NCI-H446 (cell line): Measurements from ENCODE around the gene PTPRQ.

Experiments used
- DNase-seq, 2 experiments: peaks; one replicate each; lab custom pipeline; 2025; lab: John Stamatoyannopoulos, UW

PTPRQ gene

DNA sequence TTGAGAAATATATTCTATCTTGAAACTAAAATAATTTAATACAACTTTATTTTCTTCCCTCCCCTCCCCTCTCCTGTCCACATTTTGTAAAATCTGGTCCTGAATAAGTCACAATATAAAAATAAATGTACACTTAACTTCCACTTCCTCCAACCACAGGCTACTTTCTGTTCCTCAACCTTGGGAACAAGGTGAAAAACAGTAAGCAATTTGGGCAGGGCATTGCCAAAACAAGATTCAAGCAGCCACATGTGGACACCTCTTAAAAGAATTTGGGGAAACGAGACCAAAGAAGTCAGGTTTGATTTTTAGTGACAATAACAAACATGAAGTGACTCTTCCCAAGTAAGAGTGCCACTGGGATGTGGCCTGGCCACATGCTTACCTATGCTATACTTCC, 115.7 kb downstream of the PTPRQ start:
- no peak for DNase-seq

DNA sequence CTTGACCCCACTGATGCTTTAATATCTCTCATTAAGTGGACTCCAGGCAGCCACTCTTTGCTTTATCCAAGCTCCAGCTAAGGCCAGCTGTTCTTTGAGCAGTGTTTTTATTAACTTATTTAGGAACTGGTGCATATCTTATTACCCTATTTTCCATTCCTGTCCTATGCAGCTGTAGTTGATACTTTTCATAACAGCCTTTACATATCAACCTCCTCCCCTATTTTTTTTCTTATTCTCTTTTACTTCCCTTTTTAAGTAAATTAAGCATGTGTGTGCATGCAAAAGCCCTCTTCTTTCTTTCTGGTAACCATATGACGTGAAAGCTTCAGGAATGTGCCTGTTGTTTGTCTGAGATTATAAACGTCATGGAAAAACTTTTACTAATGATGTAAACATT, 121.2 kb downstream of the PTPRQ start:
- no peak for DNase-seq

- DNase-seq = no peak
Observed at GRCh38 chr12:80567401-80567800, 123.4 kb downstream of the PTPRQ start.

DNA sequence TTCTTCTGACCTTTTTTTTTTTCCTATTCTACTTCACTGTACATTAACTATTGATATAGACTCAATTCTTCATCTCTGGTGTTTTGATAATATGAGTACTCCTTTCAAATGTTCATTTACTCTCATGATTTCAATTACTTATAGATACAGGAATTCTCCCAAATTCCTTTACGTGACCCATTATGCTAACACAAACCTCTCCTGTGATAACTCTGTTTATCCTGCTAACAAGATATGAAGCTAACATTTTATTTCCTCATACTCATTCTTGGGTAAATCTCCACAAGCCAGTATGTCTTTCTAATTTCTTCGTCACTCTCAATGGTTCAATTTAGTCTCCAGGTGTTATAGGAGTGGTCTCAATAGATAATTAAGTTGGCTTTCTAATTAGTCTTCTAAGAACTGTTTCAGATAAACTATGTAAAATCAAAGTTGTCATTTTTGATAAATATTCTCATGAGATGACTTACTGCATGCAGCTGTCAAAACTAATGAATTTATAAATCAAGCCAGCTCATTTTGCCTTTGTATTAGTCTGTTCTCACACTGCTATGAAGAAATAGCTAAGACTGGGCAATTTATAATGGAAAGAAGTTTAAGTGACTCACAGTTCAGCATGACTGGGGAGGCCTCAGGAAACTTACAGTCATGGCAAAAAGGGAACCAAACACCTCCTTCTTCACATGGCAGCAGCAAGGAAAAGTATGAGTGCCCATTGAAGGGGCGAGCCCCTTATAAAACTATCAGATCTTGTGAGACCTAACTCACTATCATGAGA, 132.8 kb downstream of the PTPRQ start:
- no peak for DNase-seq

DNA sequence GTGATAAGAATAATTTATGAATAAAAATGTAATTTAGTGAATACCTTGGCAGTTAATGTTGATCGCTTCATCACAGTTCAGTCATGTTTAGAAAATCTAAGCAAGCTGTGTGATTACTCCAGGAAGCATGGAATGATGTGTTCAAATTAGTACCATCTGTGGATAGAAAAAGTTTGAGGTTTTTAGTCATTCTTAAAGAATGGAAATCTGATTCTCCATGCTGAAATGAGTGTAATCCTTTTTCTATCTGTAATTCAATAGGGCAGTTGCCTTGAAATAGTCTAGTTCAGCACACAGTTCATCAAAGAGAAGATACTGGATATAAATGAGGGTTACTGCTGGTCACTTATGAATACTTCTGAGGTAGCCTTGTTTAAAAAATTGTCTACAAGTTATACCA, 136.2 kb downstream of the PTPRQ start:
- DNase-seq = no peak

DNA sequence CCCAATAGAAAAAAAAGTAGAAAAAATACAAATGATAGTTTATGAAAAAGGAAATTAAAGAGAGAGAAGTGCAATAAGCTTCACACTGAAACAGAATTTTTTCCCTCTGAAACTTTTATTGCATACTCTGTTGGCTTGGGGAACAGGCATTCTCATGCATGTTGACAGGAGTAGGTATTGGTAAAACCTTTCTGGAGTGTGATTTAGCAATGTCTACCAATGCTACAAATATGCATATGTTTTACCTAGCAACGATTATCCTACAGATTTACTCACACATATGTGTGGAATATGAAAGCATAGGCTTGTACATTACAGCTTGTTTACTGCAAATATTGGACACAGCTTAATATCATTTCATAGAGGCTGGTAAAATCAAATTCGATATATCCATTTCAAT, 137.7 kb downstream of the PTPRQ start:
- DNase-seq = no peak

GRCh38 chr12:80582431-80582830, 138.4 kb downstream of the PTPRQ start:
- DNase-seq = no peak

DNA sequence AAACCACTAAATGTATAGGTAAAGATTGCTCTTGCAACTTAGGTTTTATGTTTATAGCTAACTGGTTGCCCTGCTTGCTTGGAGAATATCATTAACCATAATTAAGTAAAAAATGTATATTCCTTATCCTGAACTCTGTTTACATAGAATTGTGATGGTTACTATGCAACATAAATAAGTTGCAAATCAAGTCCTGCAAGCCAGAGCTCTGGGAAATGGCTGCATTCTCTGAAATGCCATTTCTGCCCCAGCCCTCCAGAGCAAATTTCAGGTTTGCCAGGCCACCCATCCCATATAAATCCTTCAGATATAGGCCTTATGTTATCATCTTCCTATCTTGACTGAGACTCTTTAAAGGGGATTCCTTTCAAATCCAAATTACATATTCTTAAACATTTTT, 145.0 kb downstream of the PTPRQ start:
- DNase-seq = no peak

- DNase-seq = no peak
Observed at GRCh38 chr12:80590085-80590484, 146.1 kb downstream of the PTPRQ start.

DNA sequence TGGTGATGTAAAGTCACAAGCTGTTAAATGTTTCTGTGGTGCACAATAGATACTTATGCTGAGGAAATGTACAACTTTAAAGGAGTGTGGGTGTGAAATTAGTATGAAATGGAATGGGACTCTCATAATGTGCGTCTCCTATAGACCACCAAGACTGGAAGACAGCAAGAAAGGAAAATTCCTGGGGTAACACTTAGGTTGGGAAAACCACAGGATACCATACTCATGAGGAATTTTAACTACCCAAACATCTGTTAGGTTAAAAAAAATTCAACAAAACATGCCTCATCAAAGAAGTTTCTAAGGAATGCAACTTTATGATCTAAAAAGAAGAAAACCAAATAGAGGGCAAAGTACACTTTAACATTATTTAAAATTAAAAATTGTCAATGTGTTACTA, 149.7 kb downstream of the PTPRQ start:
- no peak for DNase-seq

- no peak for DNase-seq
Observed at GRCh38 chr12:80596509-80596908, 152.5 kb downstream of the PTPRQ start.

DNA sequence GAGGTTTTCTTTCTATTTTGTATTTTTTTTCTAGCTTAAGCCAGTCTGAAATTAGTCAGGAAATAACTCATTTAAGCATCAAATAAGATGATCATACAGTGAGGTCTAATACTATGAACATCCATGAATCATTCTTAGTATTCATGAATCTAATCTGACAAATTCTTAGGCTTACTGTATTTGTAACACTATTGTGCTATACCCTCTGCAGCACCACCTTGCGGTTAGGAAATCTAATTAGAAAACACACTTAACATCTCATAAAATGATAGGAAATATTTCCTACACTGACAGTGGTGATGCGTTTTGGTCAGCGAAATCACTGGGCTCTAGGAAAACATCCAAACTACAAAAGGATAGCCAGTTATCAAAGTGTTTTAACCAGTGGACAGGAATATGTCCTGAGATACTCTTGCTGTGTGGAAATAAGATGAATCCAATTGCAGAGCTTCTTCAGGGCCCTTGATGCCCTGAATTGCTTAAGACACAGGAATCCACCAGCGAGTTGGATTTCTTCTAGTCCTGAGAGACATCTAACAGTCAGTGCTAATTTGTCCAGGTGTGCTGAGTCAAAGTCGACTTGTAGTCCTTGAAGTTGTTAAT, 154.1 kb downstream of the PTPRQ start:
- no peak for DNase-seq

DNA sequence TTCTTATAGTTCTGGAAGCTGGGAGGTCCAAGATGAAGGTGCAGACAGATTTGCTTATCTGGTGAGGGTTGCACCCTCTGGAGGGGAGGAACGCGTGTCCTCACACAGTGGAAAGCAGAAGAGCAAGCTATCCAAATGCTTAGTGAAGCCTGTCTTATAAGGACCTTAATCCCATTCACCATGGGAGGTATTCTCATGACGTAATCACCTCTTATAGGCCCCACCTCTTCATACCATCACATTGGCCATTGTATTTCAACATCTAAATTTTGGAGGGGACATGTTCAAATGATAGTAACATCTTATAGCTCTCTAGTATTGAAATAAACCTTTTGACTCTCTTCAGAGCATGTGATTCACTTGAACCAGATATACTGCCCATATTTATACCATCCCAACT, 158.4 kb downstream of the PTPRQ start:
- no peak for DNase-seq

GRCh38 chr12:80607361-80608135, 163.5 kb downstream of the PTPRQ start:
- DNase-seq = no peak

- DNase-seq = no peak
Observed at GRCh38 chr12:80617733-80618132, 173.7 kb downstream of the PTPRQ start.

GRCh38 chr12:80620281-80620680, 176.2 kb downstream of the PTPRQ start:
- DNase-seq = no peak

DNA sequence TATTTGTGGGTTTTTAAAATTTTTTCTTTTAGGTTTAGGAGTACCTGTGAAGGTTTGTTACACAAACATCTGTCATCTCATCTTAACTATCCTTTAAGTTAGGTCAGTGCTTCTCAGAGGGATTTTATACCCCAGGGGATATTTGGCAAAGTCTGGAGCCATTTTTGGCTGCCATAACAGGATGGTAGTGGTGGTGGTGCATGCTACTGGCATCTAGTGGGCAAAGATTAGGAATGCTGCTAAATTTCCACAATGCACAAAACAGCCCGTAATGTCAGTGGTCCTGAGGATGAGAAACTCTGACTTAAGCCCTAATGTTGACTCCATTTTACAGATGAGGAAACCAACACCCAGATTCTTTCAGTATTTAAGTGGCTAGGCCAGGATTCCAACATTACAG, 178.2 kb downstream of the PTPRQ start:
- DNase-seq = peak; percentile 9 to 76

DNA sequence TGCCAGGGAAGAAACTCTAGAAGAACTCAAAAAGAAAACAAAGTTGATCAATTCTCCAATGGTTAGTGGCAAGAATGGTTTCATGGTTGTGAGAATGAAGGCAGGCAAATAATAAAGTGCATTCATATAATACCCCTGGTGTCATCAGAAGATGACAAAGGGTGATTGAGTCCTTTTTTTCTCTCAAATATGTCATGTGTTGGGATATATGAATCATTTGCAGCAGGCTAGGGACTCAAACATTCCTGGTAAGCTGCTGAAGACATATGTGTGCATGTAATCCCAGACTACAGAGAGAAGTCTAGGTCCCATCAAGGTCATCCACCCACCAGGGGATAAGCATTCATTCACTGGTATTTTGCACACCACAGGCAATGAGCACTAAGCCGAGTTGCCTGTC, 181.0 kb downstream of the PTPRQ start:
- DNase-seq = no peak

GRCh38 chr12:80625901-80626300, 181.9 kb downstream of the PTPRQ start:
- no peak for DNase-seq

DNA sequence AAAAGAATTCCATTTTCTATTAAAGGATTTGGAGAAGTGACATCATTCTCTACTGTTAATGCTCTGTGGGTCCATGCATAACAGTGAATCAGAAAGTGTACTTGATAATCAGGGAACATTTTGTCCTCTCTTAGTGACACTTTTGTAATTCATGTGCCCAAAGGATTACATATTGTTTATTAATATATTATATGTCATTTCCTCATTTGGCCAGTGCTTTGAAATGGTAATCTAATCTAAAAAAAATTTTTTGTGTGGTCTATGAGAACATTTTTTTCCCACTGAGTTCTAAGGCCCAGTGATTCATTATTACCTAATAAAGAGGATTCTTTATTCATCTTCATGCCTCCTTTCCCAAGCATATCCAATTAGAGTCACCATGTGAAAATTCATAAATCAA, 183.7 kb downstream of the PTPRQ start:
- no peak for DNase-seq

GRCh38 chr12:80632835-80633234, 188.8 kb downstream of the PTPRQ start:
- DNase-seq = peak in 1 of 2 experiments; percentile 19

DNA sequence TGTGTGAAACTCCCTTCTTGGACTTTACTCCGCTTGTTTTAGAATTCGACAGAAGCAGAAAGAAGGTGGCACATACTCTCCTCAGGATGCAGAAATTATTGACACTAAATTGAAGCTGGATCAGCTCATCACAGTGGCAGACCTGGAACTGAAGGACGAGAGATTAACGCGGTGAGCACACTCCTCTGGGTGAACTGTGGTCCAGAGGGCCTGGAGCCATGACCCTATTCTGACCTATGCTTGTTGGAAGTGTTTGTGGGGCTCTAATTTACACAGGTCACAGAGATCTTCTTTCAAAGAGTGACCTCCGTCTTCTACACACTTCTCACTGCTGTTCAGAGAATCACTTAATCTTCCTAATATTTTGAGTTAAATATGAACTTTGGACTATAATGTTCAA, 190.9 kb downstream of the PTPRQ start:
- no peak for DNase-seq

DNA sequence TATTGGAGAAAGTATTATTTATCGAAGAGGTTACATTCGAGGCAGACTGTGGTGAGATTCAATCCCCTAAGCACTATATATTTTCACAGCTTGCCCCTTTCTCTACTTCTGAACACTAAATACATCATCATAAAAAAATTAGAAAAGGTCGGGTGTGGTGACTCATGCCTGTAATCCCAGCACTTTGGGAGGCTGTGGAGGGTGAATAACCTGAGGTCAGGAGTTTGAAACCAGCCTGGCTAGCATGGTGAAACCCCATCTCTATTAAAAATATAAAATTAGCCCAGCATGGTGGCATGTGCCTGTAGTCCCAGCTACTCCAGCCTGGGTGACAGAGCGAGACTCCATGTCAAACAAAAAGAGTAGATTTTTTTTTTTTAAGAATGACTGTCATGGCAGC, 192.8 kb downstream of the PTPRQ start:
- no peak for DNase-seq
